Suprapubic skin (tissue), 3 donors: ENCODE data around the gene RHBDL3.

ENCODE experiments used
- CTCF ChIP-seq, 2 donors: fragments of 200-600 bp in 1 of 2; fragments of 450-650 bp in 1 of 2; sonication (generic) in 1 of 2; IDR thresholded peaks; one replicate each; pipeline ENCODE4 v1.5.1; 2016 to 2019; ENCODE audit warnings: antibody characterized with exemption in 2 of 2, mild to moderate bottlenecking in 1 of 2, moderate library complexity in 1 of 2
- EP300 ChIP-seq: sonication (generic); formaldehyde crosslinking; IDR thresholded peaks from one replicate; pipeline ENCODE4 v1.6.1; 2017; ENCODE audit warnings: antibody characterized with exemption
- POLR2A ChIP-seq, 2 donors: fragments of 450-650 bp; IDR thresholded peaks; one replicate each; pipeline ENCODE4 v1.6.1; 2017; ENCODE audit warnings: antibody characterized with exemption in 2 of 2, mild to moderate bottlenecking in 2 of 2, moderate library complexity in 2 of 2

GRCh38 chr17:32241640-32242039 is 24.0 kb upstream of the RHBDL3 start:
- TF ChIP-seq CTCF (IDR thresholded peaks at IDR 0.05) (no peak), EP300 (no peak), POLR2A (IDR thresholded peaks at IDR 0.05) (no peak)
